Sigmoid colon (tissue), 7 donors: ENCODE results near the gene SLC8A3. TPM values are rescaled to one million over a fixed set of nuclear protein-coding genes. Genes with fewer than 3 reads are reported as not detected.

Source experiments
- DNase-seq: peaks from one replicate; pipeline ENCODE4 v3.0.0-alpha.2; 2019
- H3K27ac ChIP-seq, 4 donors: fragments of 200-600 bp; sonication (generic); one replicate each; pipeline ENCODE4 v1.5.1; 2016 to 2019; ENCODE audit warnings: mild to moderate bottlenecking in 1 of 4
- H3K27me3 ChIP-seq, 3 donors: fragments of 200-600 bp; sonication (generic); one replicate each; pipeline ENCODE4 v1.5.1; 2019; ENCODE audit warnings: mild to moderate bottlenecking in 1 of 3
- H3K36me3 ChIP-seq, 4 donors: fragments of 200-600 bp; sonication (generic); one replicate each; pipeline ENCODE4 v1.5.1; 2016 to 2019
- H3K4me1 ChIP-seq, 4 donors: fragments of 200-600 bp; sonication (generic); one replicate each; pipeline ENCODE4 v1.5.1; 2017 to 2019
- H3K4me3 ChIP-seq, 4 donors: fragments of 200-600 bp; sonication (generic); one replicate each; pipeline ENCODE4 v1.5.1; 2017 to 2019; ENCODE audit warnings: mild to moderate bottlenecking in 2 of 4, moderate library complexity in 1 of 4
- H3K9me3 ChIP-seq, 4 donors: fragments of 200-600 bp in 3 of 4; sonication (generic) in 3 of 4; one replicate each; pipeline versions ENCODE4 v1.5.1 to v1.6.1; 2013 to 2019
- CTCF ChIP-seq, 4 experiments: fragments of 450-650 bp in 3 of 4; fragments of 200-600 bp in 1 of 4; IDR thresholded peaks; one replicate each; pipeline ENCODE4 v1.5.1; 2016 to 2019; ENCODE audit warnings: antibody characterized with exemption in 4 of 4, mild to moderate bottlenecking in 3 of 4, moderate library complexity in 2 of 4
- EP300 ChIP-seq, 4 donors: sonication (generic); formaldehyde crosslinking; IDR thresholded peaks; one replicate each; pipeline ENCODE4 v1.6.1; 2017; ENCODE audit warnings: antibody characterized with exemption in 4 of 4
- POLR2A ChIP-seq, 2 donors: fragments of 450-650 bp; IDR thresholded peaks; one replicate each; pipeline ENCODE4 v1.6.1; 2016; ENCODE audit warnings: antibody characterized with exemption in 2 of 2, mild to moderate bottlenecking in 2 of 2, moderate library complexity in 2 of 2
- POLR2AphosphoS5 ChIP-seq, 4 donors: sonication (generic); formaldehyde crosslinking; IDR thresholded peaks; one replicate each; pipeline ENCODE4 v1.6.1; 2017; ENCODE audit warnings: antibody characterized with exemption in 4 of 4
- WGBS, 2 donors: extraction: QIAGEN DNeasy Blood & Tissue Kit; methylation state at CpG; one replicate each; pipeline ENCODE4 v1.1.7; 2013; 5-methylcytosine and 5-hydroxymethylcytosine counted together
- intact Hi-C: fragments of 100-400 bp; cut with DNase I; formaldehyde crosslinking; loops from one replicate; pipeline ENCODE4 v1.15.1; 2023
- polyA plus RNA-seq, 3 donors: library from polyadenylated mRNA; stranded (reverse); fragments of 200-250 nt; gene quantifications; one replicate each; pipeline ENCODE4 v1.2.3, GENCODE V29; 2013
- total RNA-seq, 4 donors: library from RNA; depleted of rRNA; stranded (reverse); fragments of >200 nt; gene quantifications; one replicate each; pipeline ENCODE4 v1.1.0, GENCODE V29; 2016
- donor health status: healthy with polysubstance abuse.
- donor health status: Bipolar disorder and iron deficiency.
- donor health status: healthy.

SLC8A3 gene
- total and polyA plus RNA-seq, 7 donors: 0.17 to 0.82 (median 0.31) TPM; not detected in 3

- TF ChIP-seq POLR2A (IDR thresholded peaks at IDR 0.05): no peak
- no peak for TF ChIP-seq POLR2AphosphoS5 (IDR thresholded peaks at IDR 0.05)
- TF ChIP-seq EP300 (IDR thresholded peaks at IDR 0.05): no peak
- no peak for TF ChIP-seq CTCF (IDR thresholded peaks at IDR 0.05)
Measured at GRCh38 chr14:70049605-70050004, 139.1 kb downstream of the SLC8A3 start.

GRCh38 chr14:70048313-70048654 lies 140.5 kb downstream of the SLC8A3 start:
- 19 to 72% methylated on average over 1 of the region's 1 CpG for WGBS, 2 donors
- H3K9me3 ChIP-seq: no peaks in the 10 kb centered on the region
- H3K4me3 ChIP-seq: no peak overlapping the region
- no peaks in the 10 kb centered on the region for H3K36me3 ChIP-seq
- intact Hi-C loops: no loop called here
- H3K27ac ChIP-seq: no peak overlapping the region
- TF ChIP-seq CTCF (IDR thresholded peaks at IDR 0.05): no peak
- TF ChIP-seq POLR2AphosphoS5 (IDR thresholded peaks at IDR 0.05): no peak
- no peak for TF ChIP-seq EP300 (IDR thresholded peaks at IDR 0.05)
- TF ChIP-seq POLR2A (IDR thresholded peaks at IDR 0.05): no peak
- DNase-seq: no peak
- H3K4me1 ChIP-seq: no peaks in the 10 kb centered on the region
- H3K27me3 ChIP-seq: peaks cover 0 to 13% (median 0%) of the 10 kb centered on the region in 3 donors

More at GRCh38 chr14:70049605-70050004, 139.1 kb downstream of the SLC8A3 start:
- 81 to 85% methylated on average over 3 of the region's 3 CpGs for WGBS, 2 donors
- no peak for DNase-seq
- no peaks in the 10 kb centered on the region for H3K4me1 ChIP-seq
- H3K4me3 ChIP-seq: no peak overlapping the region
- no peaks in the 10 kb centered on the region for H3K36me3 ChIP-seq
- no peaks in the 10 kb centered on the region for H3K9me3 ChIP-seq
- intact Hi-C loops: no loop called here
- no peak overlapping the region for H3K27ac ChIP-seq
- peaks cover 0 to 13% (median 0%) of the 10 kb centered on the region in 3 donors for H3K27me3 ChIP-seq

GRCh38 chr14:70047598-70048312 lies 141.0 kb downstream of the SLC8A3 start:
- intact Hi-C loops: no loop called here
- Histone ChIP-seq H3K4me3 (no peak overlapping the region), H3K27me3 (peaks cover 0 to 13% (median 0%) of the 10 kb centered on the region in 3 donors), H3K9me3 (no peaks in the 10 kb centered on the region), H3K36me3 (no peaks in the 10 kb centered on the region), H3K4me1 (no peaks in the 10 kb centered on the region), H3K27ac (no peak overlapping the region)
- 8 to 56% methylated on average over 3 of the region's 3 CpGs for WGBS, 2 donors
- DNase-seq: no peak
- TF ChIP-seq CTCF (IDR thresholded peaks at IDR 0.05) (no peak), POLR2AphosphoS5 (IDR thresholded peaks at IDR 0.05) (no peak), POLR2A (IDR thresholded peaks at IDR 0.05) (no peak), EP300 (IDR thresholded peaks at IDR 0.05) (no peak)

- intact Hi-C loops: no loop called here
- Histone ChIP-seq H3K4me3 (no peak overlapping the region), H3K27ac (no peak overlapping the region), H3K4me1 (no peaks in the 10 kb centered on the region), H3K27me3 (peaks cover 0 to 13% (median 0%) of the 10 kb centered on the region in 3 donors), H3K9me3 (no peaks in the 10 kb centered on the region), H3K36me3 (no peaks in the 10 kb centered on the region)
- WGBS, 2 donors: 13 to 51% methylated on average over 22 of the region's 22 CpGs
- peak; percentile 70 for DNase-seq
- peak in 2 of 4 experiments; percentile 42 to 52 for TF ChIP-seq CTCF (IDR thresholded peaks at IDR 0.05)
- no peak for TF ChIP-seq POLR2AphosphoS5 (IDR thresholded peaks at IDR 0.05)
Measured at GRCh38 chr14:70045844-70046535, 142.8 kb downstream of the SLC8A3 start.
